ENCODE data around the gene SPPL2B.

DNA sequence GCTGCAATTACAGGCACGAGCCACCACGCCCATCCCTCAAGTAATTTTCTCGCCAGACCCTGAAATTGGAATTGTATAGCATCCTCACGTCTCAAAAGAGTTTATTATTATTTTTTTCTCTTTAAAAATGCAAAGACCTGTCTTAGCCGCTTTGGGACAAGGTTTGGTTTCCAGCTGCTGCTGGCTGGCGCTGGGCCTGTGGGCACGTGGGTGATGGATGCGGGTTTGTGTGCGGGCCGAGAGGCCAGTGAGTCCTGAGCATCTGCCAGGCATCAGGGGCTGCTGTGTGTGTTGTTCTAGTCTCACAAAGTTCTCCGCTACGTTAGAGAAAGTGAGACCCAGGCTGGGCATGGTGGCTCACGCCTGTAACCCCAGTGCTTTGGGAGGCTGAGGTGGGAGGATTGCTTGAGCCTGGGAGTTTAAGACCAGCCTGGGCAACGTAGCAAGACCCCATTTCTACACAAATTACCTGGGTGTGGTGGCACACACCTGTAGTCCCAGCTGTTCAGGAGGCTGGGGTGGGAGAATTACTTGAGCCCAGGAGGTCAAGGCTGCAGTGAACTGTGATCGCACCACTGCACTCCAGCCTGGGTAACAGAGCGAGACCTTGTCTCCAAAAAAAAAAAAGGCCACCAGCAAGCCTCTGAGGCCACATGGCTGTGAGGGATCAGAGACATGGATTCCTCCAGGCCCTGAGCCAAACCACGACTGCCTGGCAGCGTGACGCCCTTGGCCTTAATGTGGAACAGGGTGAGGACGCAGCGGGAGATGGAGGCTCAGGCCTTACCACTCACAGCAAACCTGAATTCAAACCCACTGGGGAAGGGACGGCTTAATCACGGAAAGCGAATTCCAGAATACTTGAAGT, 26.9 kb downstream of the SPPL2B start:
- TF ChIP-seq CTCF (IDR thresholded peaks at IDR 0.05), result no peak
- TF ChIP-seq POLR2A (IDR thresholded peaks at IDR 0.05), result no peak

All from ovary (tissue), 3 donors.